ENCODE data around the gene CPSF4.

CPSF4 gene

DNA sequence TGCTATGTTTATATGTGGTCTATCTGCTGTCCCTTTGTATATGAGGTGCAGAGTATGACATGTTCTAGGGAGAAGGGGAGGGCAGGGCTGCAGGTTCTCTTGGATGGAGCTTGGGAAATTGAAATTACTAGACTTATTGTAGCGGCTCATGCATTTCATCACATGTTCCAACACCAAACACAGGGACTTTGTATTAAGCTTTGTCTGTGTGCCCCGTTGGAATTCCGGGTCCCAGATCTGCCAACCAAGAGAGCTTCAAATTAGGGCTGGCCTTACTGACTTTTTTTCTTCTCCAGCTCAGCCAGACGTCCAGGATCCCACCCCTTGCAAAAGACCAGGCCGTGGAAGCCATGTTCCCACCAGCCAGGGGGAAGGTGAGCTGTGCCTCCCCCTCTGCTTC, 37.4 kb downstream of the CPSF4 start:
- Histone ChIP-seq H3K4me1 (ENCODE audit: control insufficient read depth in 1 of 2, insufficient read depth in 2 of 2, low read length in 2 of 2) (peaks cover 8 to 9% of the 10 kb centered on the region in 2 donors), H3K27me3 (ENCODE audit: control insufficient read depth in 1 of 2, insufficient read depth in 2 of 2, low read length in 2 of 2) (no peaks in the 10 kb centered on the region), H3K9ac (ENCODE audit: low read depth in 1 of 2, low read length in 2 of 2) (no peak overlapping the region), H3K4me3 (ENCODE audit: low read depth in 1 of 2, low read length in 2 of 2) (no peak overlapping the region), H3K27ac (ENCODE audit: low read depth, low read length) (no peak overlapping the region), H3K36me3 (ENCODE audit: control insufficient read depth in 1 of 2, insufficient read depth in 2 of 2, low read length in 2 of 2) (peaks cover 9 to 23% of the 10 kb centered on the region in 2 donors), H3K9me3 (ENCODE audit: control insufficient read depth in 1 of 2, low read length in 2 of 2) (no peaks in the 10 kb centered on the region)

DNA sequence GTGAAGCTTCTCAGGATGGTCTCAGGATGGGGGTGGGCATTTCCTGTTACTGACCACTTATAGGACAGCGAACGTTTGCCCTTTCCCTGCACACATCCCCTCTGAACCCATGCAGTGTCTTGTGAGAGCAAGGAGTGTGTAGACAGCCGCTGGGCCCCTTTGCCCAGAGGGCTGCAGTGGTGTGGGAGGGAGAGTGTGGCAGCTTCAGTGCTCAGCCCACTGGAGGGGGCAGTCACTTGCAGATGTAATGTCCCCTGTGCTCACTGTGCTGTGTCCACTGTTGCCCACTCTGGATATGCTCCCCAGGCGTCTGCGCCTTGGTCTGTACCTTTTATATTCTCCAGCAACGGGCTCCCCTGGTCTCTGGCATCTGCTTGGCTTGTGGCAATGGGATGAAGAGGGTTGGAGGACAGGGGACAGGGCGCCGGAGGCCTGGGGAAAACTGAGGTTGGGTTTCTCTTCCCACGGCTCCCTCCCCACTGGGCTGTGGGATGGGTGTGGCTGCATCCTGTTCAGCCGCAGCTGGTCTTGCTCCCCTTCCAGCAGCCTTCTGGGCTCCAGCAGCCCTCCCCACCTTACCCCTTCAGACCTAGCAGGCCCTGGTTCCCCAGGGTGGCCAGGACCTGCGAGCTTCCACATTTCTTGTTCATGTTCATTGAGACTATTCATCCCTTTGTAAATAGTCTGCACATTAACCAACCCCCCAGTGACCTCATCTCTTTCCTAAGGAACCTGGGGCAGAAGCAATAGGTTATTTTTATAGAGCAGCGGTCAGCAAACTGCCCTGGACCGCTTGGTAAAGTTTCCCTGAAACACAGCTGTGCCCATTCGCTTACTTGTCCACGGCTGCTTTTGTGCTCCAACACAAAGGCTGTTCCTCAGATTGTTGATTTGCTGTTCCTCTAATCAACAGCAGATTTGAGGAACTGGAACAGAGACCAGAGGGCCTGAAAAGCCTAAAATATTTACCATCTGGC, 40.0 kb downstream of the CPSF4 start:
- H3K27ac ChIP-seq (ENCODE audit: low read depth, low read length) = no peak overlapping the region
- no peaks in the 10 kb centered on the region for H3K27me3 ChIP-seq (ENCODE audit: control insufficient read depth in 1 of 2, insufficient read depth in 2 of 2, low read length in 2 of 2)
- H3K4me1 ChIP-seq (ENCODE audit: control insufficient read depth in 1 of 2, insufficient read depth in 2 of 2, low read length in 2 of 2) = peaks cover 2 to 3% of the 10 kb centered on the region in 2 donors
- peaks cover 9 to 29% of the 10 kb centered on the region in 2 donors for H3K36me3 ChIP-seq (ENCODE audit: control insufficient read depth in 1 of 2, insufficient read depth in 2 of 2, low read length in 2 of 2)
- H3K9ac ChIP-seq (ENCODE audit: low read depth in 1 of 2, low read length in 2 of 2) = no peak overlapping the region
- H3K4me3 ChIP-seq (ENCODE audit: low read depth in 1 of 2, low read length in 2 of 2) = no peak overlapping the region
- H3K9me3 ChIP-seq (ENCODE audit: control insufficient read depth in 1 of 2, low read length in 2 of 2) = no peaks in the 10 kb centered on the region

DNA sequence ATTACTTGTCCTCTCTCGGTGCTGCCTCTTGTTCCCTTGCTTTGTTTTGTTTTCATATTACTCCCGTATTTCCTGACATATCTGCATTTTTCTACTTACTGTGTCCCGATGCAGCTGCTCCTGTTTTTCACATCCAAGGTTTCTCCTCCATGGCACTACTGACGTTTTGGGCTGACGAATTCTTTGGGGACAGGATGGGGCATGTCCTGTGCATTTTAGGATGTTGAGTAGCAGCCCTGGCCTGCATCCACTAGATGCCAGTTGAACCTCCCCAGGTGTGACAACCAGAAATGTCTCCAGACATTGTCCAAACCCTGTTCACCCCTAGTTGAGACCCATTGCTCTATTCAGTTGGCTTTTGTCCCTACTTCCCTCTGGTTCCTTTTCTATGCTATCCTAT, 46.4 kb downstream of the CPSF4 start:
- Histone ChIP-seq H3K4me3 (ENCODE audit: low read depth in 1 of 2, low read length in 2 of 2) (no peak overlapping the region), H3K4me1 (ENCODE audit: control insufficient read depth in 1 of 2, insufficient read depth in 2 of 2, low read length in 2 of 2) (no peaks in the 10 kb centered on the region), H3K9me3 (ENCODE audit: control insufficient read depth in 1 of 2, low read length in 2 of 2) (no peaks in the 10 kb centered on the region), H3K27me3 (ENCODE audit: control insufficient read depth in 1 of 2, insufficient read depth in 2 of 2, low read length in 2 of 2) (no peaks in the 10 kb centered on the region), H3K27ac (ENCODE audit: low read depth, low read length) (no peak overlapping the region), H3K36me3 (ENCODE audit: control insufficient read depth in 1 of 2, insufficient read depth in 2 of 2, low read length in 2 of 2) (peaks cover 11 to 43% of the 10 kb centered on the region in 2 donors), H3K9ac (ENCODE audit: low read depth in 1 of 2, low read length in 2 of 2) (no peak overlapping the region)

DNA sequence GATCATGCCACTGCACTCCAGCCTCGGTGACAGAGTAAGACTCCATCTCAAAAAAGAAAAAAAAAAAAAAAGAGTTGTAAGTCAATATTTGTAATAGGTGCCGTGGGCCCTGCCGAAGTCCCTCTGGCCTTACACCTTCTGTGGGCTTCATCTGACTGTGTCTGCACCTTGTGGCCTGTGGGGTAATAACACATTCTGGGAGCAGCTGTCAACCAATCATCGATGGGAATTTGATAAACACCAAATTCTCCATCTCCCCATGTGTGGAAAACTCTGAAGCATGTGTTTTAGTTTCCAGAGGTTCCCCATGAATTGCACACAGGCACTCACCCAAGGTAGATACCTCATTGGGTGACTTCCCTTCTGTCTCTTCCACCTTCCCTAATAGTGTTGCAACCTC, 50.5 kb downstream of the CPSF4 start:
- Histone ChIP-seq H3K9ac (ENCODE audit: low read depth in 1 of 2, low read length in 2 of 2) (no peak overlapping the region), H3K9me3 (ENCODE audit: control insufficient read depth in 1 of 2, low read length in 2 of 2) (peaks cover 8 to 10% of the 10 kb centered on the region in 2 donors), H3K36me3 (ENCODE audit: control insufficient read depth in 1 of 2, insufficient read depth in 2 of 2, low read length in 2 of 2) (peaks cover 27 to 45% of the 10 kb centered on the region in 2 donors), H3K27ac (ENCODE audit: low read depth, low read length) (no peak overlapping the region), H3K4me3 (ENCODE audit: low read depth in 1 of 2, low read length in 2 of 2) (no peak overlapping the region), H3K27me3 (ENCODE audit: control insufficient read depth in 1 of 2, insufficient read depth in 2 of 2, low read length in 2 of 2) (no peaks in the 10 kb centered on the region), H3K4me1 (ENCODE audit: control insufficient read depth in 1 of 2, insufficient read depth in 2 of 2, low read length in 2 of 2) (no peaks in the 10 kb centered on the region)

DNA sequence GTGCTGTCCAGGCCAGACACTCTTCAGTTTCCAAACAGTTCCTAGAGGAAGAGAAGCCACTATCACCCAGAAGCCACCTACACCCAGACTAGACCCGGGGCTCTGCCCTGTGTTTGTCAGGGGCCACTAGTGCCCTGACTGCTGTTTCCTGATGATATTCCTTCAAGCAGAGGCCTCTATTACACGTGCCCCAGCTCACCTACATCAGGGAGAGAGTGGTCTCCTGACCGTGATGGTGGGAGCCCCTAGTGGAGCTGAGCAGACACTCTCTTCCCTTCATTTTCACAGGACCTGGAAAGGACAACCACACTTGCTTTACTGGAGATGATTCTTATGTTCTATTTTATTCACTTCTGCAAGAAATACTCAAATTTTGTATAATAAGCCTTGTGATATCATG, 52.1 kb downstream of the CPSF4 start:
- Histone ChIP-seq H3K27ac (ENCODE audit: low read depth, low read length) (no peak overlapping the region), H3K27me3 (ENCODE audit: control insufficient read depth in 1 of 2, insufficient read depth in 2 of 2, low read length in 2 of 2) (no peaks in the 10 kb centered on the region), H3K4me1 (ENCODE audit: control insufficient read depth in 1 of 2, insufficient read depth in 2 of 2, low read length in 2 of 2) (no peaks in the 10 kb centered on the region), H3K9me3 (ENCODE audit: control insufficient read depth in 1 of 2, low read length in 2 of 2) (peaks cover 10 to 12% of the 10 kb centered on the region in 2 donors), H3K9ac (ENCODE audit: low read depth in 1 of 2, low read length in 2 of 2) (no peak overlapping the region), H3K36me3 (ENCODE audit: control insufficient read depth in 1 of 2, insufficient read depth in 2 of 2, low read length in 2 of 2) (peaks cover 30 to 42% of the 10 kb centered on the region in 2 donors), H3K4me3 (ENCODE audit: low read depth in 1 of 2, low read length in 2 of 2) (no peak overlapping the region)

DNA sequence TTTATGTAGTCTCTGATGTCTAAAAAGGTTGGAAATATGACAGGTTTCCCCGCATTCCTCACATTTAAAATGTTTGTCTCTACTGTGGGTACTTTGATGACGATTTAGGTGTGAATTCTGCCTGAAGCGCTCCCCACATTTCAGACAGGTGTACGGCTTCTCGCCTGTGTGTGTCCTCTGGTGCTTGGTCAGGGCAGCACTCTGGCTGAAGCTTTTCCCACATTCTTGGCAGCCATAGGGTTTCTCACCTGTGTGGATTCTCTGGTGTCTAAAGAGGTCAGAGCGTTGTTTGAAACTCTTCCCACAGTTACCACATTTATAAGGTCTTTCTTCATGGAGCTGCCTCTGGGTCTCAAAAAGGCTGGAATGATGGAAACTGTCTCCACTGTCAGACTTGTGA, 55.1 kb downstream of the CPSF4 start:
- H3K36me3 ChIP-seq (ENCODE audit: control insufficient read depth in 1 of 2, insufficient read depth in 2 of 2, low read length in 2 of 2) = peaks cover 24 to 36% of the 10 kb centered on the region in 2 donors

DNA sequence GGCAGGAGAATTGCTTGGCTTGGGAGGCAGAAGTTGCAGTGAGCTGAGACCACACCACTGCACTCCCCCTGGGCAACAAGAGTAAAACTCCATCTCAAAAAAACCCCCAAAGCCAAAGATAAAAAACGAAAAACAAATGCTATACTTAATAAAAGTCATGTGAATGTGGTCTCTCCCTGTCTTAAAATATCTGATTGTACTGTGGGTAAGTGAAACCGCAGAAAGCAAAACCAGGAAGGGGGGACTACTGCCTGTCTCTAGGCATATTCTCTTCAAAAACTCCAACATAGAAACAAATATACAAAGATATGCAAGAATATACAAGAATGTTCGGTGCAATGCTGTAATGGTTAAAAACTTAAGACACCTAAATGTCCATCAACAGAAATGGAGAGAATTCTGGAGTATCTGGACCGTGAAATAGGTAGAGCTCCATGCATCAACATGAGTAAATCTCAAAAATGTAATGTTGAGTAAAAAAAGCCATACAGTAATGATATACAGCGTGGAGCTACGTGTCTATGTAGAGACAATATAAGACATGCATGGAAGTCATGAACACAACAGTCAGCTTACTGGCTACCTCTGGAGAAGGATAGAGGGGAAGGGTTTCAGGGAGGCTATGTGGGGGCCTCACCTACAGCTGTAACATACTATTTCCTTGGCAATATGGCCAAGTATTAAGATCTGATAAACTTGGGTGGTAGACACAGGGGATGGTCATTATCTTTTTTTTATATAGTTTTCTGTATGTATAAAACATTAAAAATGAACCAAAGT, 59.2 kb downstream of the CPSF4 start:
- peaks cover 14 to 26% of the 10 kb centered on the region in 2 donors for H3K36me3 ChIP-seq (ENCODE audit: control insufficient read depth in 1 of 2, insufficient read depth in 2 of 2, low read length in 2 of 2)
- H3K9ac ChIP-seq (ENCODE audit: low read depth in 1 of 2, low read length in 2 of 2) = peak overlapping the region; percentile 36 to 98
- peaks cover 13 to 21% of the 10 kb centered on the region in 2 donors for H3K4me1 ChIP-seq (ENCODE audit: control insufficient read depth in 1 of 2, insufficient read depth in 2 of 2, low read length in 2 of 2)
- no peaks in the 10 kb centered on the region for H3K27me3 ChIP-seq (ENCODE audit: control insufficient read depth in 1 of 2, insufficient read depth in 2 of 2, low read length in 2 of 2)
- H3K9me3 ChIP-seq (ENCODE audit: control insufficient read depth in 1 of 2, low read length in 2 of 2) = peaks cover 10 to 12% of the 10 kb centered on the region in 2 donors
- H3K4me3 ChIP-seq (ENCODE audit: low read depth in 1 of 2, low read length in 2 of 2) = peak overlapping the region; percentile 98 to 100
- no peak overlapping the region for H3K27ac ChIP-seq (ENCODE audit: low read depth, low read length)

More for the DNA sequence above, 55.1 kb downstream of the CPSF4 start:
- no peak overlapping the region for H3K9ac ChIP-seq (ENCODE audit: low read depth in 1 of 2, low read length in 2 of 2)
- H3K27me3 ChIP-seq (ENCODE audit: control insufficient read depth in 1 of 2, insufficient read depth in 2 of 2, low read length in 2 of 2) = no peaks in the 10 kb centered on the region
- peaks cover 10 to 12% of the 10 kb centered on the region in 2 donors for H3K9me3 ChIP-seq (ENCODE audit: control insufficient read depth in 1 of 2, low read length in 2 of 2)
- peaks cover 13 to 15% of the 10 kb centered on the region in 2 donors for H3K4me1 ChIP-seq (ENCODE audit: control insufficient read depth in 1 of 2, insufficient read depth in 2 of 2, low read length in 2 of 2)
- no peak overlapping the region for H3K4me3 ChIP-seq (ENCODE audit: low read depth in 1 of 2, low read length in 2 of 2)
- no peak overlapping the region for H3K27ac ChIP-seq (ENCODE audit: low read depth, low read length)

DNA sequence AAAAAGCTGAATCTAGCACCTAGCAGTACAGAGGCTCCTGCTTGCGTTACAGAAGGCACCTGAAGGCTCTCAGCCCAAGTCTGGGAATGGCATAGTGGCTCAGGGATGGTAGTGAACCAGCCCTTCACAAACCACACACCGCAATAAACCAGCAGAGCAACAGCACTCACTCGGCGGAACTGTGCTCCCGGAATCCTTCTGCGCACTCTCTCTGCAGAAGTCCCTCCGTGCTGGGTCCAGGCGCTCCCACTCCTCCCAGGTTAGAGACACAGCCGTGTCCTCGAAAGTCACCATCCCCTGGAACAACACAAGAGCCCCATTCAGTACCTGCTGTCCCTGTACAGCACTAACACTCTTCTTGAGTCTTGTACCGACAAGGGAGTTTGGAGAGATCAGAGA, 59.8 kb downstream of the CPSF4 start:
- H3K36me3 ChIP-seq (ENCODE audit: control insufficient read depth in 1 of 2, insufficient read depth in 2 of 2, low read length in 2 of 2) = peaks cover 9 to 20% of the 10 kb centered on the region in 2 donors
- no peaks in the 10 kb centered on the region for H3K27me3 ChIP-seq (ENCODE audit: control insufficient read depth in 1 of 2, insufficient read depth in 2 of 2, low read length in 2 of 2)
- H3K4me1 ChIP-seq (ENCODE audit: control insufficient read depth in 1 of 2, insufficient read depth in 2 of 2, low read length in 2 of 2) = peaks cover 13 to 21% of the 10 kb centered on the region in 2 donors
- H3K4me3 ChIP-seq (ENCODE audit: low read depth in 1 of 2, low read length in 2 of 2) = peak overlapping the region; percentile 98 to 100
- peaks cover 9% of the 10 kb centered on the region in 2 donors for H3K9me3 ChIP-seq (ENCODE audit: control insufficient read depth in 1 of 2, low read length in 2 of 2)
- no peak overlapping the region for H3K27ac ChIP-seq (ENCODE audit: low read depth, low read length)
- peak overlapping the region; percentile 36 to 98 for H3K9ac ChIP-seq (ENCODE audit: low read depth in 1 of 2, low read length in 2 of 2)

DNA sequence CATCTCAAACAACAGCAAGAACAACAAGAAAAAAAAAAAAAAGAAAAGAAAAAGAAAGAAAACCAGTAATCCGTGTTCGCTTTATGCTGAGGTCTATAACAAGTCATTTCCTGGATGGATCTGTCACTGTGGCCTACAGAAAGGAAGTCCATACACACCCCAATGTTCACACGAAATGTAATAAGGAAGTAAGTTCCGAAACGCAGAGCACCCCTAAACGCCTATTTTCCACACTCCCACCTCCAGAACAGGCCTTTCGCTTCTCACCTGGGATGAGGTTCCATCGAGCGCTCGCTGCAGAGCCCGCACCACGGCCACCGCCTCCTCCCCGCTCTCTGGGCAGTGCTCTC, 60.6 kb downstream of the CPSF4 start:
- Histone ChIP-seq H3K27ac (ENCODE audit: low read depth, low read length) (peak overlapping the region; percentile 98), H3K9me3 (ENCODE audit: control insufficient read depth in 1 of 2, low read length in 2 of 2) (peaks cover under 1 to 1% of the 10 kb centered on the region in 2 donors), H3K36me3 (ENCODE audit: control insufficient read depth in 1 of 2, insufficient read depth in 2 of 2, low read length in 2 of 2) (peaks cover 1 to 12% of the 10 kb centered on the region in 2 donors), H3K4me3 (ENCODE audit: low read depth in 1 of 2, low read length in 2 of 2) (peak overlapping the region; percentile 98 to 100), H3K27me3 (ENCODE audit: control insufficient read depth in 1 of 2, insufficient read depth in 2 of 2, low read length in 2 of 2) (no peaks in the 10 kb centered on the region), H3K9ac (ENCODE audit: low read depth in 1 of 2, low read length in 2 of 2) (peak overlapping the region; percentile 97 to 98), H3K4me1 (ENCODE audit: control insufficient read depth in 1 of 2, insufficient read depth in 2 of 2, low read length in 2 of 2) (peaks cover 13 to 26% of the 10 kb centered on the region in 2 donors)

Measured in duodenal mucosa (tissue), 2 donors.